Activated CD8-positive, alpha-beta T cell treated with anti-CD3 and anti-CD28 coated beads for 36 hours (primary cell): ENCODE data around the gene HNF4A. TPM values are rescaled to one million over a fixed set of nuclear protein-coding genes. Genes with fewer than 3 reads are reported as not detected.

Experiments
- ATAC-seq: fragments of 200-7000 bp; cut with Tn5 transposase; one replicate; pipeline ENCODE4 v1.10.0; 2021; ENCODE audit warnings: mild to moderate bottlenecking, moderate library complexity
- CTCF ChIA-PET: fragments of 350-600 bp; sonication (Branson Sonifier 250); formaldehyde crosslinking; loops from one replicate; lab custom pipeline; 2021; ENCODE audit warnings: antibody characterized with exemption; lab: Charles Lee
- POLR2A ChIA-PET: fragments of 350-600 bp; sonication (Branson Sonifier 250); formaldehyde crosslinking; loops from one replicate; lab custom pipeline; 2021; ENCODE audit warnings: antibody characterized with exemption; lab: Charles Lee
- DNase-seq: peaks from one replicate; pipeline ENCODE4 v3.0.0-alpha.2; 2020
- H3K27ac Mint-ChIP-seq: one replicate; pipeline ENCODE4 v1.8.0; 2021; ENCODE audit warnings: mild to moderate bottlenecking, mixed read lengths
- H3K27me3 Mint-ChIP-seq: one replicate; pipeline ENCODE4 v1.8.0; 2021; ENCODE audit warnings: mixed read lengths
- H3K36me3 Mint-ChIP-seq: one replicate; pipeline ENCODE4 v1.8.0; 2021; ENCODE audit warnings: low read depth, mixed read lengths
- H3K4me1 Mint-ChIP-seq: one replicate; pipeline ENCODE4 v1.8.0; 2021; ENCODE audit warnings: low read depth, mixed read lengths
- H3K4me3 Mint-ChIP-seq: one replicate; pipeline ENCODE4 v1.8.0; 2021; ENCODE audit warnings: mild to moderate bottlenecking, moderate library complexity, mixed read lengths
- H3K9me3 Mint-ChIP-seq: one replicate; pipeline ENCODE4 v1.8.0; 2021; ENCODE audit warnings: mixed read lengths
- CTCF ChIP-seq: fragments of 200-600 bp; IDR thresholded peaks from one replicate; pipeline ENCODE4 v1.8.0; 2022; ENCODE audit warnings: antibody characterized with exemption, mild to moderate bottlenecking
- intact Hi-C: fragments of 100-400 bp; cut with micrococcal nuclease; formaldehyde crosslinking; loops from one replicate; pipeline ENCODE4 v1.10.0; 2022
- total RNA-seq, 2 experiments: library from RNA; stranded (reverse); gene quantifications; one replicate each; pipeline ENCODE4 v1.2.3, GENCODE V29; 2021

Gene HNF4A
- total RNA-seq, 2 experiments from 2014 or later, result not detected

DNA sequence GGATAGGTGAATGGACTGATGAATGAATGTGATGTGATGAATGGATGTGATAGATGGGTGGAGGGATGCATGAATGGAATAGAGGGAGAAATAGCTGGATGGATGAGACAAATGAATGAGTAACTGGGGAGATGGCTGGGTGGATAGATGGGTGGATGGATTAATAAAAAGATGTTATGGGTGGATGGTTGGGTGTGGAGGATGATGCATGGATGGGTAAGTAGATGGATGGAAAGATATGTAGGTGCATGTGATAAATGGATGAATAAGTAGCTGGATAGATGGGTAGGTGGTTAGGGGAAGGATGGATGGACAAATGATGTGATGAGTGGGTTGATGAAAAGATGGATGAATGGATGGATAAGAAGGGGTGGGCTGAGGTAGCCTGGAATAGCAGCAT lies 4.7 kb downstream of the HNF4A start:
- ATAC-seq, result no peak
- DNase-seq, result no peak
- peaks cover 3% of the 10 kb centered on the region for H3K27me3 Mint-ChIP-seq
- ChIA-PET POLR2A (no interaction called here), CTCF (interaction anchor here (1.0 to 1.4 kb wide), 2 partner anchors 143 to 145 kb away, joined by 3 to 5 read pairs; no protein-coding TSS in a partner anchor)
- no peak overlapping the region for H3K4me3 Mint-ChIP-seq
- intact Hi-C loops, result no loop called here
- H3K9me3 Mint-ChIP-seq, result no peaks in the 10 kb centered on the region
- TF ChIP-seq CTCF, result no peak
- H3K27ac Mint-ChIP-seq, result no peak overlapping the region
- H3K36me3 Mint-ChIP-seq, result no peaks in the 10 kb centered on the region
- H3K4me1 Mint-ChIP-seq, result no peaks in the 10 kb centered on the region

GRCh38 chr20:44361021-44361420 lies 5.5 kb downstream of the HNF4A start:
- no peaks in the 10 kb centered on the region for H3K9me3 Mint-ChIP-seq
- H3K4me1 Mint-ChIP-seq, result no peaks in the 10 kb centered on the region
- ChIA-PET POLR2A (interaction anchor here (0.6 kb wide), 1 partner anchor 64 kb away, joined by 3 read pairs; no protein-coding TSS in a partner anchor), CTCF (interaction anchor here (1.0 to 1.4 kb wide), 3 partner anchors 24 to 145 kb away, joined by 3 to 5 read pairs (median 3); no protein-coding TSS in a partner anchor)
- no peaks in the 10 kb centered on the region for H3K36me3 Mint-ChIP-seq
- peaks cover 3% of the 10 kb centered on the region for H3K27me3 Mint-ChIP-seq
- DNase-seq, result no peak
- no peak overlapping the region for H3K4me3 Mint-ChIP-seq
- ATAC-seq, result no peak
- no peak for TF ChIP-seq CTCF
- no peak overlapping the region for H3K27ac Mint-ChIP-seq
- intact Hi-C loops, result no loop called here

- ATAC-seq, result no peak
- DNase-seq, result no peak
- intact Hi-C loops, result no loop called here
- no peak for TF ChIP-seq CTCF
- Mint-ChIP-seq H3K9me3 (no peaks in the 10 kb centered on the region), H3K4me3 (no peak overlapping the region), H3K36me3 (no peaks in the 10 kb centered on the region), H3K27ac (no peak overlapping the region), H3K27me3 (no peaks in the 10 kb centered on the region), H3K4me1 (no peaks in the 10 kb centered on the region)
- POLR2A ChIA-PET, result no interaction called here
- CTCF ChIA-PET, result no interaction called here
These were observed 7.0 kb downstream of the HNF4A start for GRCh38 chr20:44362466-44362940.

DNA sequence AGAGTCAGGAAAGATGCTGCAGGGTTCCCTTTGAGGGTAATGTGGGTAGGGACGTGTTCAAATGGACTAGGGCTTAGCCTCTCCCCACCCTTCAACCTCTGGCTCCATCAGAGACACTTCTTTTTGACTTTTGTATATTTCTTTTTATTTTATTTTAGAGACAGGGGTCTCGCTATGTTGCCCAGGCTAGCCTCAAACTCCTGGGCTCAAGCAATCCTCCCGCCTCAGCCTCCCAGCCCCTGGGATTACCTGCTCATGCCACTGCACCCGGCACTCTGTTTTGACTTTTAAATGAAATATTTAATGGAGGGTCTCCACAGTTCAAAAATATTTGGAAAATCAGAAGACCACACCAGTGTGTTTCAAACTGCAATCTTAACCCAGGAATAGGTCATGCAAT lies 8.6 kb downstream of the HNF4A start:
- no peaks in the 10 kb centered on the region for H3K9me3 Mint-ChIP-seq
- CTCF ChIA-PET, result no interaction called here
- intact Hi-C loops, result no loop called here

DNA sequence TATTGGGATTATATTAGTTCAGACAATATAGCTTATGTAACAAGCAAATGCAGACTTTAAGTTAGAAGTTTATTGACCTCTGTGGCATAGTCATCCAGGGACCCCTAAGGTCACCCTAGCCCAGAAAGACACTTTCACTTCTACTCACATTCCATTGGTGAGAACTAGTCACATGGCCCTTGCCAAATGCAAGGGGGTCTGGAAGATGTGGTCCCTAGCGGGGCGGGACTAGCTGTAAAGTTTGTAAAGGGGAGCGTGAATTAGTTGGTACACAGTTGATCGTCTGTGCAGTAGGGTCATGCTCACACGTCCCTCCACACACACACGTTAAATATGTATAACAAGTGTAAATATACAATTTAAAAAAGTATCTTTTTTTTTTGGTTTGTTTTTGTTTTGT lies 9.3 kb downstream of the HNF4A start:
- ATAC-seq (no peak), DNase-seq (no peak)
- intact Hi-C loops, result no loop called here
- Mint-ChIP-seq H3K36me3 (no peaks in the 10 kb centered on the region), H3K27ac (no peak overlapping the region), H3K27me3 (no peaks in the 10 kb centered on the region), H3K9me3 (no peaks in the 10 kb centered on the region), H3K4me1 (no peaks in the 10 kb centered on the region), H3K4me3 (no peak overlapping the region)
- ChIA-PET CTCF (no interaction called here), POLR2A (no interaction called here)
- no peak for TF ChIP-seq CTCF

More for the DNA sequence above, 8.6 kb downstream of the HNF4A start:
- H3K4me1 Mint-ChIP-seq, result no peaks in the 10 kb centered on the region
- H3K36me3 Mint-ChIP-seq, result no peaks in the 10 kb centered on the region
- ATAC-seq, result no peak
- no peak for TF ChIP-seq CTCF
- DNase-seq, result no peak
- H3K4me3 Mint-ChIP-seq, result no peak overlapping the region
- POLR2A ChIA-PET, result no interaction called here
- no peak overlapping the region for H3K27ac Mint-ChIP-seq
- H3K27me3 Mint-ChIP-seq, result no peaks in the 10 kb centered on the region
